K562 treated with DMSO at 1 percent for 24 hours (cell line): ENCODE data around the gene UBAC1. TPM values are rescaled to one million over a fixed set of nuclear protein-coding genes. Genes with fewer than 3 reads are reported as not detected.

Experiments used
- total RNA-seq: library from RNA; unstranded; fragments of 300-600 nt; gene quantifications from 2 replicates; pipeline ENCODE4 v1.2.3, GENCODE V29; 2022; ENCODE audit warnings: low read depth; ENCODE audit not compliant: insufficient read depth

UBAC1 gene
- 243 and 269 TPM in 2 replicates for total RNA-seq

GRCh38 chr9:135961277-135961715 lies at the start of gene UBAC1:
TSS of gene UBAC1 (minus strand) at chr9:135961373. CDS start at chr9:135961162, 211 bp downstream.

GRCh38 chr9:135907431-135908092 lies 53.6 kb downstream of the UBAC1 start, which contains the start of gene CAMSAP1:
TSS of gene CAMSAP1 (minus strand) at chr9:135907546. CDS start at chr9:135907159, 387 bp downstream.

Other genes starting within 250 kb of the UBAC1 start
- 15.5 and 23.5 TPM in 2 replicates for gene CAMSAP1, start 53.8 kb downstream of the UBAC1 start, total RNA-seq
- gene NACC2, start 133.9 kb upstream of the UBAC1 start, total RNA-seq = 10.8 and 11.2 TPM in 2 replicates
- gene TMEM250, start 157.5 kb upstream of the UBAC1 start, total RNA-seq = 73.1 and 83.9 TPM in 2 replicates
- not detected in 2 replicates for gene LHX3, start 243.8 kb upstream of the UBAC1 start, total RNA-seq